ENCODE measurements around the gene PRMT7.

The PRMT7 gene

DNA sequence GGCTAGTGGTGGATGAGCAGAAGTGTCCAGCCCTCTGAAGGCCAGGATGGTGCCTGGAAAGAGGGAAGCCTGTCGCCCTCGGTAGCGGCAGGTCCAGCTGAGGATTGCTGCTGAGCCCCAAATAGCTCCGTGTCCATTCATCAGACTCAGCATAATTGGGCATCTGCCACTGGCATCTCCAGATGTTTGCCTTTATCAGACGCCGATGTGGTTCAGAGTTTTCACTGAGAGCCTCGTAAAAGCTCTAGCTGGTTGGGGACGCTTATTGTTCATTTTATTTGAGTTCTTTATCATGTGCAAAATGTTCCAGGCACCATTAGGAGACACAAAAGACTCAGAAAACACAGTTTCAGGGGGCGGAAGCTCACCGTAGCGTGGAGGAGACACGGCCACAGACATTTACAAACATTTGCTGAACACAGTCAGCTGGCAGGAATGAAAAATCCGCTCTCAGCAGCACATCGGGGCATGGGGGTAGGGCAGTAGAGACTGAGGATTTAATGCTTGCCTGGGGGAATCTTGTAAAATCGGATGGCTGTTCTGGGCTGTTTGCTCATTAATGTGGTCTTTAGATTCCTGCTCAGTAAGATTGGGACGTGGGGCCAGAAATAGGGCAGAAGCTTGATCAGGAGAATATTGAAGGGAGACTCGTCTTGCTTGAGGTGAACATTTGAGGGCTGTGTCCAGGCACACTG is 95.8 kb downstream of the PRMT7 start:
- H3K79me2 ChIP-seq (ENCODE audit: insufficient read depth, low read length): no peaks in the 10 kb centered on the region
- no peak overlapping the region for H3K9ac ChIP-seq (ENCODE audit: low read length)
- H3K4me3 ChIP-seq (ENCODE audit: insufficient read depth, low read length, poor library complexity, severe bottlenecking): no peak overlapping the region
- no peaks in the 10 kb centered on the region for H3K36me3 ChIP-seq (ENCODE audit: low read length)
- H3F3A ChIP-seq (ENCODE audit: insufficient read depth): no peaks in the 10 kb centered on the region
- TF ChIP-seq CTCF (IDR thresholded peaks at IDR 0.05; ENCODE audit: insufficient read depth, low read length, poor library complexity, severe bottlenecking): no peak
- no peak for TF ChIP-seq EZH2phosphoT487 (conservative IDR thresholded peaks at IDR 0.05; ENCODE audit: low read length)
- H3K9me3 ChIP-seq (ENCODE audit: insufficient read depth, low read length): no peaks in the 10 kb centered on the region
- no peak overlapping the region for H2AFZ ChIP-seq (ENCODE audit: low read depth, low read length, severe bottlenecking)
- no peaks in the 10 kb centered on the region for H4K20me1 ChIP-seq (ENCODE audit: low read depth, low read length)
- H3K9me2 ChIP-seq (replicated peaks; ENCODE audit: insufficient read depth, low read length): no peaks in the 10 kb centered on the region
- no peak overlapping the region for H3K4me2 ChIP-seq (ENCODE audit: low read depth, low read length, poor library complexity, severe bottlenecking)
- H3K27me3 ChIP-seq (ENCODE audit: low read length): no peaks in the 10 kb centered on the region
- no peak overlapping the region for H3K27ac ChIP-seq (ENCODE audit: low read depth, low read length)
